ENCODE data around the gene SUPT7L.
"Not testable (repeated sequence)": the region's sequence is repeated elsewhere in the genome, so short reads cannot be mapped to it uniquely, and the experiment has no call there.

Gene SUPT7L

GRCh38 chr2:27645197-27645596 lies 18.2 kb downstream of the SUPT7L start:
- Histone ChIP-seq H3K27ac (no peak overlapping the region), H3K4me3 (ENCODE audit: low read depth, low read length) (no peak overlapping the region), H3K27me3 (ENCODE audit: insufficient read depth, low read depth, severe bottlenecking) (no peaks in the 10 kb centered on the region), H3K9me3 (ENCODE audit: severe bottlenecking) (no peaks in the 10 kb centered on the region), H3K36me3 (peaks cover 84% of the 10 kb centered on the region)
- TF ChIP-seq CTCF (IDR thresholded peaks at IDR 0.05; ENCODE audit: low read depth, low read length), result no peak
- no peak for DNase-seq

GRCh38 chr2:27640722-27641245 lies 22.6 kb downstream of the SUPT7L start:
- TF ChIP-seq CTCF (IDR thresholded peaks at IDR 0.05; ENCODE audit: low read depth, low read length), result no peak
- DNase-seq, result no peak
- Histone ChIP-seq H3K4me3 (ENCODE audit: low read depth, low read length) (no peak overlapping the region), H3K27me3 (ENCODE audit: insufficient read depth, low read depth, severe bottlenecking) (no peaks in the 10 kb centered on the region), H3K9me3 (ENCODE audit: severe bottlenecking) (no peaks in the 10 kb centered on the region), H3K36me3 (peaks cover 84% of the 10 kb centered on the region), H3K27ac (no peak overlapping the region; the same call in 1 of the 2 replicates)

- TF ChIP-seq CTCF (IDR thresholded peaks at IDR 0.05; ENCODE audit: low read depth, low read length), result no peak
- Histone ChIP-seq H3K27ac (no peak overlapping the region), H3K4me3 (ENCODE audit: low read depth, low read length) (no peak overlapping the region), H3K27me3 (ENCODE audit: insufficient read depth, low read depth, severe bottlenecking) (no peaks in the 10 kb centered on the region), H3K9me3 (ENCODE audit: severe bottlenecking) (no peaks in the 10 kb centered on the region), H3K36me3 (peaks cover 89% of the 10 kb centered on the region)
- DNase-seq, result no peak
Observed at GRCh38 chr2:27638709-27639108, 24.7 kb downstream of the SUPT7L start.

GRCh38 chr2:27638037-27638637 lies 25.3 kb downstream of the SUPT7L start:
- no peak for DNase-seq
- H3K27ac ChIP-seq, result no peak overlapping the region

GRCh38 chr2:27636766-27637165 lies 26.6 kb downstream of the SUPT7L start:
- Histone ChIP-seq H3K4me3 (ENCODE audit: low read depth, low read length) (no peak overlapping the region), H3K27ac (no peak overlapping the region), H3K9me3 (ENCODE audit: severe bottlenecking) (no peaks in the 10 kb centered on the region), H3K27me3 (ENCODE audit: insufficient read depth, low read depth, severe bottlenecking) (no peaks in the 10 kb centered on the region), H3K36me3 (peaks cover 95% of the 10 kb centered on the region)
- no peak for TF ChIP-seq CTCF (IDR thresholded peaks at IDR 0.05; ENCODE audit: low read depth, low read length)
- no peak for DNase-seq

More at GRCh38 chr2:27638037-27638637, 25.3 kb downstream of the SUPT7L start:
- Histone ChIP-seq H3K4me3 (ENCODE audit: low read depth, low read length) (no peak overlapping the region), H3K9me3 (ENCODE audit: severe bottlenecking) (no peaks in the 10 kb centered on the region), H3K27me3 (ENCODE audit: insufficient read depth, low read depth, severe bottlenecking) (no peaks in the 10 kb centered on the region), H3K36me3 (peaks cover 90% of the 10 kb centered on the region)
- no peak for TF ChIP-seq CTCF (IDR thresholded peaks at IDR 0.05; ENCODE audit: low read depth, low read length)

GRCh38 chr2:27634291-27634690 lies 29.1 kb downstream of the SUPT7L start:
- H3K4me3 ChIP-seq (ENCODE audit: low read depth, low read length), result no peak overlapping the region
- H3K27me3 ChIP-seq (ENCODE audit: insufficient read depth, low read depth, severe bottlenecking), result no peaks in the 10 kb centered on the region
- H3K9me3 ChIP-seq (ENCODE audit: severe bottlenecking), result no peaks in the 10 kb centered on the region
- TF ChIP-seq CTCF (IDR thresholded peaks at IDR 0.05; ENCODE audit: low read depth, low read length), result no peak
- DNase-seq, result no peak
- H3K27ac ChIP-seq, result no peak overlapping the region
- H3K36me3 ChIP-seq, result peaks cover 91% of the 10 kb centered on the region

GRCh38 chr2:27630257-27630656 lies 33.2 kb downstream of the SUPT7L start:
- DNase-seq; H3K27me3 ChIP-seq (ENCODE audit: insufficient read depth, low read depth, severe bottlenecking); H3K27ac ChIP-seq; H3K9me3 ChIP-seq (ENCODE audit: severe bottlenecking); H3K4me3 ChIP-seq (ENCODE audit: low read depth, low read length): not testable (repeated sequence)
- peaks cover 53% of the 10 kb centered on the region for H3K36me3 ChIP-seq

All from WERI-Rb-1 (cell line).